GM18861 (cell line): Measurements from ENCODE around the gene TSPAN9.

ENCODE experiments used
- ATAC-seq: cut with Tn5 transposase; IDR thresholded peaks from one replicate; pipeline ENCODE4 v1.9.1; 2021; ENCODE audit not compliant: unreplicated experiment

TSPAN9 gene

DNA sequence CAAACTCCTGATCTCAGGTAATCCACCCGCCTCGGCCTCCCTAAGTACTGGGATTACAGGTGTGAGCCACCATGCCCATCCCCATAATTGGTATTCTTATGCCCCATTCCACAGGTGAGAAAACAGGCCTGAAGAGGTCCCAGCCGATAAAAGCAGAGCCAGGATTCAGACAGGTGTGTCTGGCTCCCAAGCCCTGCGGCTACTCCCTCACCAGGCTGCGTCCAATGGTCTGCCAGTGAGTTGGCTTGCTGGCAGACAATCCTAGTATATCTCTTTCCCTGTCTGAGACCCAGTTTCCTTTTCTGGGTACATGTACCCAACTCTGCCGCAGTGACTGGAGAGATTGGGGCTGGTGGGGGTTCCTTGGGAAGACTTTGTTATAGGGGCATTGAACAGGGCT, 1.9 kb upstream of the TSPAN9 start:
- ATAC-seq: no peak

DNA sequence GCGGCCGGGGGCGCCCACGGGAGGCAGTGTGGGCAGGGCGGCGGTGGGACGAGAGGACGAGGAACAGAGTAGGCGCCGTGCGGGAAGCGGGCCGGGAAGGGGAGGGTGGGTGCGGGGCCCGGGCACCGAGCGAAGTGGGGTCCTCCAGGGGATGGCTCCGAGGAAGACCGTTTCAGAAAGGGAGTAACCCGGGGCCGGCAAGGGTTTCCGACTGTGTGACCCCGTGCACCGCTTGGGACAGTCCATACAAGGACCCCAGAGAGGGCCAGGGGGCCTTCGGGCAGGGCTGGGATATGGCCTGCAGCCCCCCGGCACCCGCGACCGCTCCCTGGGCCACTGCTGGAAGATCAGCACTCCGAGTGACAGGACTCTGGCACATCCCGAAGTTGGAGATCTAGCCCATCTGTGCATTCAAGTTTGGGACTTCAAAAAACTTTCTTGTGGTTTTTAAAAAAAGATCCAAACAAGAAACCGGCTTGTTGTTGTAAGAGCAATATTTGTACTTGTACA, 448 bp downstream of the TSPAN9 start:
- no peak for ATAC-seq

GRCh38 chr12:3078086-3078820, 1.1 kb downstream of the TSPAN9 start:
- no peak for ATAC-seq

GRCh38 chr12:3081091-3081490, 3.9 kb downstream of the TSPAN9 start:
- ATAC-seq: no peak

GRCh38 chr12:3081886-3082285, 4.7 kb downstream of the TSPAN9 start:
- ATAC-seq: no peak

GRCh38 chr12:3083241-3083920, 6.2 kb downstream of the TSPAN9 start:
- no peak for ATAC-seq

DNA sequence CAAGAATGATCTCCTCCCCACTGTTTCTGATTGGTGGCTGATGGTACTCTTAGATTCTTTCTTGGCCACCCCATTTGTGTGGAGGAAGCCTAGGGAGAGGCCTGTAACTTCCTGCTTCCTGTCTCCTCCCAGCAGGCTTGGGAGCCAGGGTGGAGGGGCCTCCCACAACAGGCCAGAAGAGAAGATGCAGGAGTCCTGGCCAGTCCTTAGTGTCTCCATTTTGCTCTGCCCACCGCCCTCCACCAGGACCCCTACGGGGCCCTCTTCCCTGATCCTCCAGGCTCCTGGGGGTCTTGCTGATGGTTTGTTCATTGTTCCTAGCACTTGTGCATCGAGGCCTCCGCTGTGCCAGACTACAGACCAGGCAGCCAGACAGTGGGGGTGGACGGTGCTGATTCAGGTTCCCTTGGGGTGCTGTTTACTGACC, 6.8 kb downstream of the TSPAN9 start:
- no peak for ATAC-seq

DNA sequence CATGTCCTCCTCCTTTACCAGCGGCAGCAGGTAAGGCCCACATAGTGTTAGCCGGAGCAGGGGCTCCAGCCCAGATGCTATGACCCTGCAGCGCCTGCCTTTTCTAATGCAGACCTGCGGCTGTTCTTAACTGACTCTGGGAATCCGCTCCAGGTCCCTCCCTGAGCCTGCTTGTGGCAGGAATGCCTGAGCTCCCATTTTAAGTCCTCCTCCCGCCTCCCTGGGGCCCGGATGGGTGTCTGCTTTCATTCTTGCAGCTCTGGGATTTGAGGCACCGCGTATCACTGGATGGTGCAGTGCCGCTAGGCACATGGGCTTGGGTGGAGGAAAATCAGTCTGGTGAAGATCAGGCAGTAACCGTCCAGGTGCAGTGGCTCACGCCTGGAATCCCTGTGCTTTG, 7.6 kb downstream of the TSPAN9 start:
- ATAC-seq: no peak

- ATAC-seq: no peak
Observed at GRCh38 chr12:3085341-3086139, 8.4 kb downstream of the TSPAN9 start.

DNA sequence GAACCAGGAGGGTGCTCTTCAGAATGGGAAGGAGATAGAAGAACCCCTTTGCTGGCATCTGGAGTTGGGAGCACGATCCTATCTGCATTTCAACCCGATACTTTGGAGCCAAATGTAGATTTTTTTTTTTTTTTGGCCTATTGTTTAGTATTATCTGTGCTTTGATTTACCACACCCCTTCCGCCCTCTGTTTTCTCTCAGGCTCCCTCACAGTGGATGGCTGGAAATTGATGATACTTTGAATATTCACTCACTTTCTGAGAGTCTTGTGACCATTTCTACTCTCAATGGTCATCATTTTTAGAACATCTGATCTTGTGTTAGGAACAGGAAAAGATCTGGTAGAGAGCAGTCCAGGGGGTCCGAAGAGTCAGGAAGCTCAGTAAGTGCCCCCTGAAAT, 9.0 kb downstream of the TSPAN9 start:
- no peak for ATAC-seq

DNA sequence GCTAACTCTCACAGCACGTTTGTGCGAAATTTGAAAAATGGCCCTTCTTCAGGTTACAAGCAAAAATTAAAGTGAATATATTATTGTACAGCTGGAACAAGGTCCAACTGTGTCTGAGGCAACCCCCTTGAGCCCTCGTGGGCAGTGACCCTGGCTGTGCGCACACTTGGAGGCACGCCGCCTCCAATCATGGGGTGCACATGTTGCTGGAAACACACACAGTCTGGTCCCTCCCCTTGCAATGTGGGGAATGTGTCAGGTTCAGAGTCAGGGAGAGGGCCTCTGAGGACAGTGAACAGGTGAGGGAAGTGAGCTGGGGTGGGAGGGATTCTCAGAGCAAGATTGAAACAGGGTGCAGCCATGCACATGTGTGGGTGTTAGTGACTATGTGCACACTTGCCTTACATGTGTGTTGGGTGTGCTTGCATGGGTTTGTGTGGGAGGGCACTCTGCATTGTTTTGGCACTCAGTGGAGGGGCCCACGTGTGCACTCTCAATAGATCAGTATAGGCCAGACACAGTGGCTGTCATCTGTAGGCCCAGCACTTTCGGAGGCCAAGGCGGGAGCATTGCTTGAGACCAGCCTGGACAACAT, 9.6 kb downstream of the TSPAN9 start:
- ATAC-seq: no peak

GRCh38 chr12:3087758-3088650, 10.8 kb downstream of the TSPAN9 start:
- ATAC-seq: no peak

- ATAC-seq: no peak
Observed at GRCh38 chr12:3089588-3089987, 12.4 kb downstream of the TSPAN9 start.

DNA sequence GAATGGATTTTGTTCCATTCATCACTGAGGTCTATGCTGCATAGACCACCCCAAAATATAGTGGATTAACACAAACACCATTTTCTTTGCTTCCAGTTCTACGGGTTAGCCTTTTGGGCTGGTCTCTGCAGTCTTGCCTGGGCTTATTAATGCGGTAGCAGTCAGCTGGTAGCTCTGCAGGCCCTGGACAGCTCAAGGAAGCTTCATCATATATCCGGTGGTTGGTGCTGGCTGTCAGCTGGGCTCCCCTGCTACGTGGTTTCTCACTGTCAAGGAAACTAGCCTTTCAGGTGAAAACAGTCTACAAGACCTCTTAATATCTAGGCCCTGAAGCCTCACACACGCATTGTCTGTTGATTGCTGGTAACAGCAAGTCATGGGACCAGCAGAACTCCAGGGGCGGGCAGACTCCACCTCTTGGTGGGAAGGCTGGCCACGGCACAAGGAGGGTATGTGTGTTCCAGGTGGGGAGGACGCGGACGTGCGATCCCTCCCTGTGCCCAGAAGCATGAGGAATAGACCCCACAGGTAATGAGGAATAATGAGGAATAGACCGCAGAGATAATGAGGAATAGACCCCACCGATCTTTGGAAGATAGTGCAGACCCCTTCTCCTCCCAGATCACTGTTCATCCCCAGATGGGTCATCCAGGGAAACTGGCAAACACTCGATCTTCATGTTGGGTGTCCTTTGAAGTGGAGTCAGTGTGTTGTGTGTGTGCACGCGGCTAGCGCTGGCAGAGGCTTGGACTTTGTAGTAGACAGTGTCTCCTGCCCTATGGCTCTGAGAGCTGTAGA, 13.3 kb downstream of the TSPAN9 start:
- no peak for ATAC-seq

GRCh38 chr12:3091038-3091319, 13.8 kb downstream of the TSPAN9 start:
- ATAC-seq: no peak

- ATAC-seq: no peak
Observed at GRCh38 chr12:3091382-3092241, 14.4 kb downstream of the TSPAN9 start.

GRCh38 chr12:3092764-3093163, 15.6 kb downstream of the TSPAN9 start:
- no peak for ATAC-seq

DNA sequence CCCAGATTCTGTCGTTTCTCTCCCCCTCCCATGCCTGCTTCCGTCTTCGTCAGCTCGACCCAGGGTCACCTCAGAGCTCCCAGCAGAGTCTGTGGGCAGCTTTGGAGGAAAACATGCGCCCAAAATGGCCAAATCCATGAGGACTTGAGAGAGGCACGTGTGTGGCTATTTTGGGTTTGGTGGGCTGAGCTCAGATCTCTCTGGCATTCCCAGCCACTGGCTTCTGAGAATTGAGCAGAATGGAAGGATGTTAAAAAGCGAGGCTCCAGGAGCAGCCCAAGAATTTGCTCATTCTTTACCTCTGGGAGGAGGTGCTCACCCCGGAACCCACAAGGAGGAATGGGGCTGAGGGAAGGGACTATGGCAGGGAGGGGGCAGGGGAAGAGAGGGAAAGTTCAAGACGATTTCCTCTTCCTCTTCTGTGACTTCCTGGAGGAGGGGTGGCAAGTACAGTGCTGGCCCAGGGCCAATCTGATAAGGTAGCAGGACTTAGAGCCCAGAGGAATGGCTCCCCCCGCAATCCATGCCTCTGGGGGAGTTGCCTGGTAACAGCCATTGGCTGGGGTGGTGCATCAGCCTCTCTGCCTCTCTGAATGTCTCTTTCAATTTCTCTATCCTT, 20.1 kb downstream of the TSPAN9 start:
- no peak for ATAC-seq
